Occipital lobe (tissue), 2 donors: ENCODE data around the gene MDK. TPM values are rescaled to one million over a fixed set of nuclear protein-coding genes. Genes with fewer than 3 reads are reported as not detected.

Experiments used
- DNase-seq: peaks from one replicate; lab custom pipeline; 2025; lab: John Stamatoyannopoulos, UW
- total RNA-seq: library from RNA; depleted of rRNA; stranded (reverse); fragments of >200 nt; gene quantifications from one replicate; pipeline ENCODE4 v1.2.3, GENCODE V29; 2014

Gene MDK
- total RNA-seq, 1 donor from 2014 or later = 15.1 TPM

- DNase-seq = no peak
These were observed 33.7 kb upstream of the MDK start for GRCh38 chr11:46347637-46348311.

GRCh38 chr11:46348566-46349401, 32.7 kb upstream of the MDK start:
- no peak for DNase-seq

GRCh38 chr11:46350695-46351094, 30.8 kb upstream of the MDK start:
- DNase-seq = no peak

- DNase-seq = no peak
These were observed 30.3 kb upstream of the MDK start for GRCh38 chr11:46351148-46351547.

GRCh38 chr11:46351606-46352005, 29.9 kb upstream of the MDK start:
- DNase-seq = no peak

- peak; percentile 51 for DNase-seq
These were observed 29.2 kb upstream of the MDK start for GRCh38 chr11:46352063-46352841.

GRCh38 chr11:46353698-46354097, 27.8 kb upstream of the MDK start:
- DNase-seq = peak; percentile 74

GRCh38 chr11:46356924-46357482, 24.5 kb upstream of the MDK start:
- DNase-seq = no peak

GRCh38 chr11:46357483-46357936, 24.0 kb upstream of the MDK start:
- DNase-seq = no peak

GRCh38 chr11:46359953-46360352, 21.5 kb upstream of the MDK start:
- no peak for DNase-seq

GRCh38 chr11:46360878-46361277, 20.6 kb upstream of the MDK start:
- DNase-seq = no peak

GRCh38 chr11:46361283-46362155, 19.9 kb upstream of the MDK start:
- peak; percentile 82 for DNase-seq

- no peak for DNase-seq
These were observed 19.1 kb upstream of the MDK start for GRCh38 chr11:46362156-46363030.

- DNase-seq = peak; percentile 55
These were observed 18.4 kb upstream of the MDK start for GRCh38 chr11:46363031-46363407.

- DNase-seq = peak; percentile 73
These were observed 17.9 kb upstream of the MDK start for GRCh38 chr11:46363455-46364005.

GRCh38 chr11:46364056-46364455, 17.4 kb upstream of the MDK start:
- DNase-seq = no peak

GRCh38 chr11:46364791-46365190, 16.7 kb upstream of the MDK start:
- no peak for DNase-seq

GRCh38 chr11:46366260-46366659, 15.2 kb upstream of the MDK start:
- no peak for DNase-seq

GRCh38 chr11:46366661-46367161, 14.8 kb upstream of the MDK start:
- no peak for DNase-seq
